HG03439 (cell line): ENCODE results near the gene CMTM6.
"Not testable (repeated sequence)": the region's sequence is repeated elsewhere in the genome, so short reads cannot be mapped to it uniquely, and the experiment has no call there.

Experiments
- ATAC-seq: cut with Tn5 transposase; IDR thresholded peaks from one replicate; pipeline ENCODE4 v1.9.1; 2021; ENCODE audit warnings: mild to moderate bottlenecking, moderate library complexity; ENCODE audit not compliant: unreplicated experiment

The CMTM6 gene

DNA sequence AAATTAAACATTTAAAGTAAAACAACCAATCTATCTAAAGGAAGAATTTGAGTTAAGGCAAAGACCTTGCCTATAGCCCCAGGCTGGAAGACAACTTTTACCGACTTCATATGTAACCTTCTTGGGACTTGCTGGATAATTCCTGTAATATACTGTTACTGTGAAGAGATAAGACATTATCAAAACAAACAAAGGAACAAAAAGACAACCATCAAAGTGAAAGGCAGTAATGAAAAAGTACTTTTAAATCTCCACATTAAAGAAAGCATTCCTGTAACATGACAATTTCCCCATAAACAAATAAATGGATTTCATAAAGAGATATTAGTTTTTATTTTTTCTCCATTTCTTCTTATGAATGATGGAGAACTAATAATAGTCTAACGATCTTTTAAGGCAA lies 2.4 kb downstream of the CMTM6 start:
- no peak for ATAC-seq

DNA sequence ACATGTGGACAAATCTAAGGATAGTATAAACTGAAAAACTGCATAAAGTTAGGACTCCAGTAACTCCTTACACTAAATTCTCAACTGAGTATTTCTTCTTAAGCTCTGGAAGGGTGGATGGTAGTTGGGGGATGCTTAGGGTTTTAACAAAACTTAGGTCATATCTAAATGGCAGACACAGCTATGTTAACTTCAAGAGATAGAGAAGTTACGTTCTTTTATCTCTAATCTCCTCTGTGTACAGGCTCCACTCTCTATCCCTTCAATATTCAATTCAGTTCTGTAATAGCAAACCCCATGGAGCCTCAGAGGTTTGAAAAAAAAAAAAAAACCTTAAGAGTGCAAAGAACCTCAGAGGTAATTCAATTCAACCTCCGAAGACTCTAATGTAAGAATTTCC lies 3.1 kb downstream of the CMTM6 start:
- ATAC-seq: no peak

DNA sequence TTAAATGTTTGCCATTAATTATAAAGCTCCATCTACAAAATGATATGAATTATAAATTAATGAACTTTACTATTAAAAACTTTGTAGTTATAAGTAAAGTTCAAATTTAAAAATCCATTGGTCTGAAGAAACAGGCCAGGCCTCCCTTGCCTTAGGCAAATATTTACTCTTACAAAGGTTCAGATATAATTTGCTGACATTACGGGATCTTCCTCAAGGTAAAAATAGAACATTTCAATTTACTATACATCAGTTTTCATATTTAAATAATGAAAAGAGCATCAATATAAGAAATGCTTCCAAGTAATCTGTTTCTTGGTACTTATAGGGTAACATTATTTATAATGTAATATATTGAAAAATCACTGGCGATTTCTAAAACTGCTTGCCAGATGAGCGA lies 3.7 kb downstream of the CMTM6 start:
- ATAC-seq: no peak

DNA sequence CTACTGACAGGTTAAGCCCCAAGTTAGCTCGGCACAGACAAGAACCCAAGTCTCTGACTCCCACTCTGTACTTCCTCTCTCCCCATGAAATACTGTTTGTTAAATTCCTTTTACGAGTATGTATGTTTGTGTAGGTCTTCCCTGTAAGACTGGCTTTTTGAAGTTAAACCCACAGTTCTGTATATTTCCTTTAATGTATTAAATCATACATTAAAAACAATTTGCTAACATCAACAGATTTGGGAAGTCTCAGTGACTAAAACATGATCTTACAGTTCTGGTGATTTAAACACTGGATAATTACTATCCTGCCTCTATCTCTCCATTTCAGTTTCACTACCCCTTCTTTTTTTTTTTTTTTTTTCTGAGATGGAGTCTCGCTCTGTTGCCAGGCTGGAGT lies 4.4 kb downstream of the CMTM6 start:
- no peak for ATAC-seq

DNA sequence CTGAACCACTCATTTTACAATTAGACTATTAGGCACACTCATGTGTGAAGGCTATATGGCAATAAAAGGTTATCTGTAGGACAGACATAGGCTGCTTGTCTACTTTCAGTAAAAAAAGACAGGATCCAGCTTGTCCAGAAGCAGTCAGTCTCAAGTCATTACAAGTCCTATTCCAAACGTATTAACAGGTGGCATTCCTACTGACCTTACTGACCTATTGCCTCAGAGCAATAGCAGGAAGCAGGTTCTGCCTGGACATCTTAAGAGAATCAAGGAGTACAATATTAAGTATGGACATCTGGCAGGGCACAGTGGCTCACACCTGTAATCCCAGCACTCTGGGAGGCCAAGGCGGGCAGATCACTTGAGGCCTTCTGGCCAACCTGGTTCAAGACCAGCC lies 7.0 kb downstream of the CMTM6 start:
- no peak for ATAC-seq

DNA sequence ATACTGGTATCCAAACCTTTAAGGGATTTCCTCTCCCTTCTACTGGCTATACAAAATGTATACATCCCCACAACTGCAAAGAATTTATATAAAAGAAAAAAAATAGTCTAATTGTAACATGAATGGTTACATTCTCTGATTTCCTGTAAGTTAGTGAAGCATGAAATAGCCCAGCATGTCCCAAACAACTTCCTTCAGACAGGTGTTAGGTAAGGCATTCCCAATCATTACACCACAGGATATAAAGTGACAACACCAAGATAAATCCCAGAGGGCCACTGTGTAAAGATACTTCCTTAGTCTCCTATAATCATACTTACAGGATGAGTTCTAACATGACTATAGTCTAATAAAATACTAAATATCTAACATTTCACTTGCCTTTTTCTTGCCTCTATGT lies 7.6 kb downstream of the CMTM6 start:
- ATAC-seq: no peak

DNA sequence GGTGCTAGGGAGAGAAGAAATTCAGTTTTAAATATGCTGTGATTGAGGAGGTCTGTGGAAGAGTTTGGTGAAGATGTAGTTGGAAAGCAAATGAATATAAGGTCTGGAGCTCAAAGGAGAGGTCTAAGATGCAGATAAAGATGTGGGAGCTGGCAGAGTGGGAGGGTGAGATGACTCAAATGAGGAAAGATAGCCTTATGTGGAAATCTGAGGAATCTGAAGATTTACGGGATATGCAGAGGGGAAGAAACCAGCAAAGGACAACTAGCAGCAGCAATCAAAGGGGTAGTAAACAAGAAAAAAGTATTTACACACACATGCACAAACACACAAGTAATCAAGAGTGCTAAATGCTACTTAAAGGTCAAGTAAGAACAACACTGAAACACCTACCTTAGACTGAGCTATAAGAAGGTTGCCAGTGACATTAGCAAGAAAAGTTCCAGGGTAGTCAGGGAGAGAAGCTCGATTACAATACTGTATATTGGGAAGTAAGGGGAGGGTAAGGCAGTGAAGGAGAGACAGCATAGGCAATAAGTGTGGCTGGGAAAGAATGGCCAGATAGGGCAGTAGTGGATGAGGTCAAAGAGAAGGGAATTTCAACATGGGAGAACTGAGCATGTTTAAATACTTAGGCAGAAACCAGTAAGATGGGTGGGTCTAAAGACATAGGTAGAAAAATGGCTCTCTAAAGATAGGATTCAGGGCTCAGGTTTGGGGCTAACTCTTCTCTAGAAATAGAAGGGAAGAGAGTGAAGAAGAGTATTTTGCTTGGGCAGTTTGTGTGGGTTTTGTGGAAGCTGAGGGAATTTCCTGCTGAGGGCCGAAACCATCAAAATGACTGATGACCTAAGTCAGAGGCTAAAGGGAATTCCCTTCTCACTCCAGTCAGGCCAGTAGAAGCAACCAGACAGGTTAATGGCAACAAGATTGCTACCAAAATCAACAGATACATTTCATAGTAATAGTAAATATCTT lies 8.9 kb downstream of the CMTM6 start:
- ATAC-seq: peak; percentile 72

DNA sequence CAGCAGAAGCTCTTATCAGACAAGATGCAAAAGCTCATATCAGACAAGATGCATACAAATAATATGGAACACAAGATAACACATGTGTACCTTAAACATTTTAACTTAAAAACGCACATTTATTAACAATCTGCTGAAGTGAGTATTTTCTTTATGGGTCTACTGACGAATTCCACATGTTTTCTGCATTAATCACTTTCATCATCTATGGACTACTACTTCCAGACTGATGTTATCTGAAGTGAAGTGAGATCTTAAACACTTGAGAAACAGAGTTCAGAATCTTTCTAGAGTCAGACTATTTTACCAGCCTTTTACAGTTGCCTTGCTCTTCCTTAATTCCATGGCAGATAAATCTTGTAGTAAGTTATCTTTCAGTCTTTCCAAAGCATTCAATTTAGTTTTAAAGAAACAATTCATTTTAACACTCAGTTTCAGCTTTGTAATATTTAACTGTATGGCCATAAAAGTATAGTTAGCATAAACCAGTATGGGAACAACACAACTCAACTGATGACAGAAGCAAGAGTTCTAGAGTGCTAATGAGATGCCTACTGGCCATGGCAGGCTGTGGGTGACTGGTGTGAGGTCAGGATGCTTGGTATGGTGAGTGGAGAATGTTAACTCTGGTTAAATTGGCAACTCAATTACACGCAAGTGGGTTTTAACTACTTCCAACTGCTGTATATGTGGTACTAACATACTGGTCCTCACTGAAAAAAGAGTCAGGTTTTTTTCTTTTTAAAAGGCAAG lies 9.8 kb downstream of the CMTM6 start:
- no peak for ATAC-seq

DNA sequence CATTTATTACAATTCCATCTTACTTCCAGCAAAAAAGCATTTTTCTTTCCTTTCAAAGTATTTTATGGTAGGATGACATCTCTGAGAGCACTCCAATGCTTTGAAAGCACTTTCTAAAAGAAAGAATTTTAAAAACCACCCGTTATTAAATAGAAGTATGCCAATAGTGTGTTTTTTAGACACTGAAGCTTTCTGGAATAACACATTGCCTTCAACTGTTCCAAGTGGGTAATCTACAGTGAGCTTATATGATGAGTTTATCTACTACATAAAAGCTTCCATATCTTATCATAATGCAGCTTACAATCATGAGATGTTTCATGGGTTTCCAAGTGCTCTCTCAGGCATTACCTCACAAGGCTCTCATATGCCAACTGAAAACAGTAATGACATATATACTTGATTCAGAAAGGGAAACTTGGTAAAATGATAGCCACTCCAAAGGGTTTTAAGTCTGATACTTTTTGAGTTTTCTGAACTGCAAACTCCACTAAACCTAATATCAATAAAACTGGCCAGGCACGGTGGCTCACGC lies 14.1 kb downstream of the CMTM6 start:
- no peak for ATAC-seq

DNA sequence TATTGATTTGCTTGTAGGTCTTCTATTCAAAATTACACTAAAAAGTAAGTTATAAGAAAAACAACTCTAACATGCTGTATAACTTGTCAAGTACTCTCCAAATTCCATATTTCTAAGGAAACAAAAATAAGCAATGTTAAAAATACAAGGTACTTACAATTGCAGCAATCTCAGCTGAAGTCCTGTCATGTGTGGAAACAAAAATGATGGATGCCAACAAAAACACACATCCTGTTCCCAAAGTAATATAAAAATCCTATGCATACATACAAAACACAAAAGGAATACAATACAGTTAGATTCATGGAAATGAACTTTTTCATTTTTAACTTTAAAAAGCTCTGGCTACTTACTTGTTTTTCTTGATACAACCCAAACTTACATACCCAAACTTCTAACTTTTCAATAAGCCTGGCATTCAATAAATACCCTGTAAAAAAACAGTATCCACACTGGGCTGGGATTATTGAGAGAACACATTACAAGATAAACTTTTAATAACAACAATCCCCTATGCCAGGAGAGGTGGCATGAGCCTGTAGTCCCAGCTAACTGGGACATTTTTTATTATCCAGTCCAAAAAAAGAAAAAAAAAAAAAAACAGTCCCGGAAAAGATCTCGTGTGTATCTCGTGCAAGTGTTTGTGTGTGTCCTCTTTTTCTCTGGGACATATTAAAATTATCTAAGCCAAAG lies 14.7 kb downstream of the CMTM6 start:
- ATAC-seq: no peak

DNA sequence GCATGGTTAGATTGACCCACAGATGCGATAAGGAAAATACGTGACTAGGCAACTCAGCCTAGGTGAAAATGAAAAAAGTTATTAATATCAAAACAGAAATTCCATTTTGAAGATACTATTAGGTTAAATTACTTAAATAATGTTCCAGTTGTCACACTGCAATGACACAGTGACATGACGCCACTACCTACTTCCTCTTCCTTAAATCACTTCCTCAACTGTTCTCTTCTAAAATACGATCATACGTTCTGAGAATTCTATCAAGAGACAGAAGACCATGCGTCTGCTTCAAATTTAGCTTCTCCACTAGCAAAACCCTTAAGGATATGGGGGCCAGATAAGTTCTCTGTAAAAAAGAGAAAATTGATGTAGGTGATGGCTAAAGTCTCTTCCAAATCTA lies 18.2 kb downstream of the CMTM6 start:
- no peak for ATAC-seq

DNA sequence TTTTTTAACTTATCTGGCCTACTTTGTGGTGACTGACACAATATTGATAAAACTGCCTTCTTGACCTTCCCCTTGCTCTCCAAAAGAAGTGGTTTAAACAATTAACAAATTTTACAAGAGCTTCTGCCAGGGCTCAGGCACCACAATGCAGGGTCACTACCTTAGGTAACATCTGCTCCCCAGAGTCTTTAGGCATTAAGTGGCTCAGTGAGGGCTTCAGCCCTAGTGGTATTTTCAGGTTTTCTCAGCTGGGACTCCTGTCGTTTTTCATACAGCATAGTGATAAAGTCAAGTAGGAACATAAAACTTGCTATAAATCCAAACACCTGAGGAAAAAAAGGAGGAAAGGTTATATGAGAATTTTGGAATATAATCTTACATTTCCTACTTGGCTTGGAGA lies 18.9 kb downstream of the CMTM6 start:
- ATAC-seq: no peak

DNA sequence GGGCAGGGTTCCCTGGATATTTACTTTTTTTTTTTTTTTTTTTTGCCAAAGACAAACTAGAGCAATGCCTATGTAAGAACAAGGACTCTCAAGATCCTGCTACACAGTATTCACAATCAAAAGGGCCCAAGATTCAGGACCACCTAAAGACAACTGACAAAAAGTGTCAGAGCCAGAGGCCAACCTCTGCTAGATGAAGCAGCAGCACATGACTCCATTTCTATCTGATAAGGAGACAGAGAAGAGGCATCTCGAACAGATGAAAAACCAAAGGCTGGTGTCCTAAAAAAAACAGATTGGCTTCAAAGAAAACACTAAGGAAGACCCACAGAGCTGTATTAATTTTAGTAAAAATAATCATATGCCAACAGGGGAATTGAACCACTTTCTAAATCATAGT lies 20.0 kb downstream of the CMTM6 start:
- no peak for ATAC-seq

DNA sequence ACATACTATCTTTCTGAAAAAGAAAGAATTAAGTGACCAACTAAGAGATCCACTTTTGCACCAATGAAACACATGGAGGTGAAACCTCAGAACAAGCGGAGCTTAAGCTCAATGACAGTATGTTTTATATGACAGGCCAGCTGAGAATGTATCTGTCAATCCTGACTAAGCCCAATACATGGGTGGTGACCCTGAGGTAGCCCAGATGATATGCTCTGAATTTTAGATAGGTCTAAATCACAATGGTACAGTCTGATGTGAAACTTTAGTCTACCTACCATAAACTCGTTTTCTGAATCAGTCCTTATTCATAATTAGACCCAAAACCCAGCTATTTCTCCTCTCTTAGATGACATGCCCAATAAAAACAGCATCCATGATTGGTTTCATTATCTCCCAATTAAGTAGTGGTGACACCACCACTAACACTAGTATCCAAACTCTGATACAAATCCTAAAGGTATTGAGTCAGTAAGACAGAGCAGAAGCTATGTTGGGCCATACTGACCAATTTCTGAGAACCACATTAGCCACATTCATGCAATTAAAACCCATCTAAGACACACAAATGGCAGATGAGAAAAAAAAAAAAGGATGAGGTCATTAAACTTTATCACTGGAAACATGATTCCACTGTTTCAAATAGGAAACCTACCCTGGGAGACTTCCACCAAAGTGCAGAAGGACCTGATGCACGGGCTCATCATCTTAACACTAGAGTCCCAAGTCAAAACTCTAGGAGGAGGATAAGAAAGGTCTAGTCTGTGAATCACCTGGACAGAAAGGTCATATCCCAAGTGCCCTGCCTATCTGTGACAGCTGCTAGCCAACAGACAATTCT lies 20.6 kb downstream of the CMTM6 start:
- no peak for ATAC-seq

DNA sequence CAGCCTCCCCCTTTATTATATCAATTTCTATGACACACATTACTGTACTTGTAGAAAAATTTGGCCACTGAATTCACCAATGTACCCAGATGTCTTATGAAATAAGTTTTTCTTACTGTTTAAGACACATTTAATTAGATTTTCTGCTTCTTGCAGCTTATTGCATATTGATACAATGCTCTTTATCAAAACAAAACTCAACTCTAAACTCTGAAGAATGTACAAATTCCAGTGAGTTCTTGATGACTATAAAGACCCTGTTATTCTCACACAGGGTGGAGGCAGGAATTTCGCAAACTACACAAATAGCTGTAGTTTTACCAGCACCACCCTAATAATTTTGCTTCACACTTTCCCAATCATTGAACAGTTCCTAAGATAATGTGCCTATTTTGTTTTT lies 22.0 kb downstream of the CMTM6 start:
- ATAC-seq: no peak

DNA sequence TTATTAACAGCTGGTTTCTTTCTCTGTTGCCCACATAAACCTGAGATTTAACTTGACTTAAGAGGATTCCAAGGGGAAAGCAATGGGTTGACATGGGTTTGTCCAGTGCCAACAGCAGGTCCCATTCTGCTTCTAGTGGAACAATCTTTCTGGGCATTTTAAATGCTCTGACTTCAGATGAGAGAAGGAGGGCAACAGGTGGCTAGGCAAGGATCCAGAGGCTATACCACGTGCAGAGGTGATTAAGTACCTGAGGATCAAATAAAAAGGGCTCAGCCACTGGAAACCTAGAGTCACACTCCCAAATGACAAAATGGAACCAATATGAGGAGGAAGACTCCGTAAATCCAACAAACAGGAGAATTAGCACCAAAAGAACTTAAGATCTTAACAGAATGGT lies 28.5 kb downstream of the CMTM6 start:
- ATAC-seq: no peak

DNA sequence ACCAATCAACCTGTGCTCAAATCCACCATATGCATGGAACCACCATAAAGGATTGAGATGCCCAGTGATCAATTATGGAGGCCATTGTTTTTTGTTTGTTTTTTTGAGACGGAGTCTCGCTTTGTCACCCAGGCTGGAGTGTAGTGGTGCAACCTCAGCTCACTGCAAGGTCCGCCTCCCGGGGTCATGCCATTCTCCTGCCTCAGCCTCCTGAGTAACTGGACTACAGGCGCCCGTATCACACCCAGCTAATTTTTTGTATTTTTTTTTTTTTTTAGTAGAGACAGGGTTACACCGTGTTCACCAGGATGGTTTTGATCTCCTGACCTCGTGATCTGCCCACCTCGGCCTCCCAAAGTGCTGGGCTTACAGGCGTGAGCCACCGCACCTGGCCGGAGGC lies 30.5 kb downstream of the CMTM6 start:
- not testable (repeated sequence) for ATAC-seq

DNA sequence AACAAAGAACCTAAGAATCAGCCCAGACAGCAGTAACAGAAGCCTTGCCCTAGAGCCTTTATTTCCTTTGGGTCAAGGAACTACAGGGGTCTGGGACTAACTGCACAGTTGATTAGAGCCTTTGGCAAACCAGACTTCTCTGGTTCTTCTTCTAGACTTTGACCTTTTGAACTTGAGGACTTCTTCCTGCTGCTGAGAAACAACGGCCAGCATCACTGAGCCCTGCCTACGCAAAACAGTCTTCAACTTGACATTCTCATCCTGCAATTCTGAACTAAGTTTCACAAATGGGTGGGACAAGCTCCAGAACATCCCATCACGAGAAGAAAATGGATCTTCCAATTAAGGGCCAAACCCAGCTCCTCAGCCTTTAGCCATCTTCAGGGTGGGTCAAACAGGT lies 31.4 kb downstream of the CMTM6 start:
- no peak for ATAC-seq

DNA sequence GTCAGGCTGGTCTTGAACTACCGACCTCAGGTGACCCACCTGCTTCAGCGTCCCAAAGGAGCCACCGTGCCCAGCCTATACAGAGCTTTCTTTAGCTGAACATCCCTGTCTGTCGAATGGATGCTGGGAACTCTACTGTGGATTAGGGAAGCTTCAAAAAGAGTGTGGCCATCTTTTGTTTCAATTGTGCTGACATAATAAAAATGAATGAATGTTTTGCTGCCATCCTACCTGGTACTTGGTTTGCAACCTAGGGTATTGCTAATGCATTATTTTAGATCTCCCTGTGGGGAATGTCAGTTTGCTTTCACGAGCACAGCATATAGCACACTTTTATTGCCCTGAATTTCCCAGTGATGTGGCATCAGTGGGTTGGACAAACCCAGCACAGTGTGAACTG lies 32.3 kb downstream of the CMTM6 start:
- no peak for ATAC-seq

DNA sequence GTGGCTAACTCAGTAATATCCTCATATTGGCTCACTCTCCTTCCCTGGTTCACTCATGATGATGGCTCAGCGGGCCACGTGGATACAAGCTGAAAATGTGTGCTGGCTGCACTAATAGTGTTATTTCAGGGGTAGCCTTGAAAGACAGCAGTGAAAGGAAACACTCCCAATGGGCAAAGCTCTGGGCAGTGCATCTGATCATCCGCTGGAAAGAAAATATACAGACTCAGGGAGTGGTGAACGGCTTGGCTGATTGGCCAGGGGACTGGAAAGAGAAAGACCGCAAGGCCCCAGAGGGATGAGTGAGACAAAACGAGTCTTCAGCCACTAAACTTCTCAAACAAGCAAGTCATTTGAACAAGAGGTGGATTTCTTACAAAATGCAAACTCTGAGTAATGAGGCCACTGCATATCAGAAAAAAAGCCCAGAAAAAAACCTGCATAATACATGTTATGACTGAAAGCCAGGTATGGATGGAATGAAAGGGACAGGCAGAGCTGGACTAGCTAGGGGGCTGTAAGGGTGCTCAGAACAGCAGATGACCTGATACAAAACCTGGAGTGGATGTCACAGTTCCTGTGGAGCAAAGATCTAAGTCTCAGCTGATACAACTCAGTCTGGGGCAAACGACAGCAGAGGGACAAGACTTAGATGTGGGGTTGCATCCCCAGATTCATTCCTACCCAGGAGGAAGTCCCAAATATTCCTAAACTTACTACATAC lies 33.3 kb downstream of the CMTM6 start:
- ATAC-seq: peak; percentile 40
